HCT116 (cell line): ENCODE measurements around the gene BCO1. TPM values are rescaled to one million over a fixed set of nuclear protein-coding genes. Genes with fewer than 3 reads are reported as not detected.

ENCODE experiments used
- ATAC-seq: fragments of 200-7000 bp; cut with Tn5 transposase; 2 replicates; pipeline ENCODE4 v1.9.1; 2020; ENCODE audit warnings: mild to moderate bottlenecking, moderate library complexity
- BruUV-seq: library from RNA; stranded (reverse); fragments of 400-500 nt; replicated peaks from 2 replicates; lab custom pipeline; 2021; lab: Mats Ljungman, UMichigan
- CTCF ChIA-PET: fragments of 300-600 bp; sonication (Branson Sonifier 250); formaldehyde crosslinking; loops from one replicate; lab custom pipeline; 2021; ENCODE audit warnings: antibody characterized with exemption; lab: Charles Lee
- POLR2A ChIA-PET: fragments of 300-600, 350-600 bp; sonication (Branson Sonifier 250); formaldehyde crosslinking; loops from one replicate; lab custom pipeline; 2021; ENCODE audit warnings: antibody characterized with exemption; lab: Charles Lee
- RAD21 ChIA-PET, 2 experiments: fragments of 300-600 bp; sonication (Branson Sonifier 250); formaldehyde crosslinking; loops; one replicate each; lab custom pipeline; 2023; ENCODE audit warnings: low total read pairs in 2 of 2; ENCODE audit not compliant: uncharacterized antibody in 2 of 2, unreplicated experiment in 2 of 2, low non-redundant PET in 1 of 2; lab: Charles Lee
- DNase-seq: peaks from one replicate; pipeline ENCODE4 v3.0.0-alpha.2; 2010; ENCODE audit warnings: low read depth, low spot score
- H2AFZ ChIP-seq: fragments of 200-600 bp; shearing (Covaris generic), sonication (generic); 2 replicates; pipeline ENCODE4 v1.6.1; 2017; ENCODE audit warnings: low read depth, mixed run types, mixed read lengths, antibody characterized with exemption, low read length; ENCODE audit not compliant: poor library complexity, severe bottlenecking
- H3K27ac ChIP-seq: 2 replicates; pipeline ENCODE4 v1.5.1; 2012; ENCODE audit warnings: low read depth, low read length
- H3K27me3 ChIP-seq: fragments of 200-600 bp; sonication (generic); 2 replicates; pipeline ENCODE4 v1.6.1; 2016; ENCODE audit warnings: mixed run types, low read length, mixed read lengths; ENCODE audit not compliant: insufficient read depth
- H3K36me3 ChIP-seq, 2 experiments: fragments of 200-500 bp in 1 of 2; fragments of 200-600 bp in 1 of 2; sonication (Bioruptor generic) in 1 of 2; sonication (generic) in 1 of 2; 2 replicates each; pipeline versions ENCODE4 v1.5.1 to v1.6.1; 2014 to 2016; ENCODE audit warnings: low read length in 2 of 2, inconsistent platforms in 1 of 2, mixed read lengths in 1 of 2, mixed run types in 1 of 2; ENCODE audit not compliant: insufficient read depth in 2 of 2, control insufficient read depth in 1 of 2
- H3K4me1 ChIP-seq, 2 experiments: fragments of 200-600 bp in 1 of 2; sonication (generic) in 1 of 2; 2 replicates each; pipeline versions ENCODE4 v1.5.1 to v1.6.1; 2012 to 2017; ENCODE audit warnings: low read length in 2 of 2, inconsistent platforms in 1 of 2, mild to moderate bottlenecking in 1 of 2, mixed read lengths in 1 of 2, mixed run types in 1 of 2, moderate library complexity in 1 of 2; ENCODE audit not compliant: insufficient read depth in 2 of 2, control insufficient read depth in 1 of 2
- H3K4me2 ChIP-seq: fragments of 200-600 bp; sonication (generic); 2 replicates; pipeline ENCODE4 v1.6.1; 2017; ENCODE audit warnings: mixed run types, low read length, mixed read lengths
- H3K4me3 ChIP-seq, 2 experiments: fragments of 200-600 bp in 1 of 2; sonication (generic) in 1 of 2; replicated peaks in 1 of 2; 2 replicates each; pipeline ENCODE4 v1.5.1; 2011 to 2016; ENCODE audit warnings: low read length in 2 of 2, control low read depth in 1 of 2, low read depth in 1 of 2, mild to moderate bottlenecking in 1 of 2, mixed read lengths in 1 of 2, mixed run types in 1 of 2
- H3K79me2 ChIP-seq: fragments of 200-600 bp; sonication (generic); 2 replicates; pipeline ENCODE4 v1.6.1; 2017; ENCODE audit warnings: mild to moderate bottlenecking, mixed run types, low read length, moderate library complexity, mixed read lengths; ENCODE audit not compliant: insufficient read depth
- H3K9ac ChIP-seq: fragments of 200-600 bp; sonication (generic); 2 replicates; pipeline ENCODE4 v1.6.1; 2016; ENCODE audit warnings: low read length, mixed read lengths
- H3K9me2 ChIP-seq: fragments of 200-600 bp; sonication (generic), shearing (Covaris generic); 2 replicates; pipeline ENCODE4 v1.6.1; 2017; ENCODE audit warnings: mixed run types, mild to moderate bottlenecking, moderate library complexity; ENCODE audit not compliant: insufficient read depth
- H3K9me3 ChIP-seq, 2 experiments: fragments of 200-500 bp in 1 of 2; fragments of 200-600 bp in 1 of 2; sonication (Bioruptor generic) in 1 of 2; sonication (generic) in 1 of 2; 2 replicates each; pipeline ENCODE4 v1.6.1; 2014 to 2017; ENCODE audit warnings: low read length in 2 of 2, mixed read lengths in 2 of 2, inconsistent platforms in 1 of 2, low read depth in 1 of 2, mild to moderate bottlenecking in 1 of 2, mixed run types in 1 of 2, moderate library complexity in 1 of 2; ENCODE audit not compliant: control insufficient read depth in 1 of 2, insufficient read depth in 1 of 2
- H4K20me1 ChIP-seq: fragments of 200-600 bp; sonication (generic), shearing (Covaris generic); 2 replicates; pipeline ENCODE4 v1.6.1; 2017; ENCODE audit warnings: mixed run types, mild to moderate bottlenecking, moderate library complexity; ENCODE audit not compliant: insufficient read depth
- CBX3 ChIP-seq: IDR thresholded peaks from 2 replicates; pipeline ENCODE4 v1.6.1; 2012; ENCODE audit warnings: low read depth
- EGR1 ChIP-seq: IDR thresholded peaks from 2 replicates; pipeline ENCODE4 v1.6.1; 2012; ENCODE audit warnings: low read depth
- ELF1 ChIP-seq: IDR thresholded peaks from 2 replicates; pipeline ENCODE4 v1.6.1; 2012; ENCODE audit warnings: low read depth, borderline replicate concordance
- EZH2 ChIP-seq: fragments of 200-600 bp; sonication (generic); IDR thresholded peaks from 2 replicates; pipeline ENCODE4 v1.6.1; 2017; ENCODE audit warnings: antibody characterized with exemption, mixed run types
- EZH2phosphoT487 ChIP-seq: fragments of 200-600 bp; IDR thresholded peaks from 2 replicates; pipeline ENCODE4 v1.6.1; 2018; ENCODE audit warnings: antibody characterized with exemption, borderline replicate concordance
- POLR2A ChIP-seq: IDR thresholded peaks from 2 replicates; pipeline ENCODE4 v1.7.0; 2011; ENCODE audit warnings: borderline replicate concordance; ENCODE audit not compliant: insufficient read depth, insufficient read length; ENCODE audit errors: extremely low read depth
- intact Hi-C: fragments of 100-400 bp; cut with micrococcal nuclease; formaldehyde crosslinking; loops from 2 replicates; pipeline ENCODE4 v1.10.0; 2022
- total RNA-seq: library from RNA; stranded (reverse); gene quantifications from one replicate; pipeline ENCODE4 v1.2.1, GENCODE V29; 2021; ENCODE audit not compliant: unreplicated experiment
- TF ChIP-seq, protein P1 (sequence below), 3 experiments: fragments of 200-600 bp in 1 of 3; sonication (generic) in 1 of 3; IDR thresholded peaks in 2 of 3; conservative IDR thresholded peaks in 1 of 3; 2 replicates each; pipeline ENCODE4 v1.5.1; 2012 to 2017; ENCODE audit warnings: low read depth in 2 of 3, low read length in 2 of 3, antibody characterized with exemption in 1 of 3, borderline replicate concordance in 1 of 3, control low read depth in 1 of 3, mild to moderate bottlenecking in 1 of 3, mixed read lengths in 1 of 3, mixed run types in 1 of 3, moderate library complexity in 1 of 3; ENCODE audit not compliant: insufficient read depth in 1 of 3
- TF ChIP-seq, protein P2 (sequence below): IDR thresholded peaks from 2 replicates; pipeline ENCODE4 v1.6.1; 2012
- TF ChIP-seq, protein P3 (sequence below): IDR thresholded peaks from 2 replicates; pipeline ENCODE4 v1.6.1; 2011; ENCODE audit warnings: mild to moderate bottlenecking, low read length, moderate library complexity; ENCODE audit not compliant: insufficient replicate concordance; ENCODE audit errors: extremely low read depth
- TF ChIP-seq, protein P4 (sequence below): IDR thresholded peaks from 2 replicates; pipeline ENCODE4 v1.6.1; 2012

BCO1 gene
- total RNA-seq, 1 experiment from 2014 or later: not detected

DNA sequence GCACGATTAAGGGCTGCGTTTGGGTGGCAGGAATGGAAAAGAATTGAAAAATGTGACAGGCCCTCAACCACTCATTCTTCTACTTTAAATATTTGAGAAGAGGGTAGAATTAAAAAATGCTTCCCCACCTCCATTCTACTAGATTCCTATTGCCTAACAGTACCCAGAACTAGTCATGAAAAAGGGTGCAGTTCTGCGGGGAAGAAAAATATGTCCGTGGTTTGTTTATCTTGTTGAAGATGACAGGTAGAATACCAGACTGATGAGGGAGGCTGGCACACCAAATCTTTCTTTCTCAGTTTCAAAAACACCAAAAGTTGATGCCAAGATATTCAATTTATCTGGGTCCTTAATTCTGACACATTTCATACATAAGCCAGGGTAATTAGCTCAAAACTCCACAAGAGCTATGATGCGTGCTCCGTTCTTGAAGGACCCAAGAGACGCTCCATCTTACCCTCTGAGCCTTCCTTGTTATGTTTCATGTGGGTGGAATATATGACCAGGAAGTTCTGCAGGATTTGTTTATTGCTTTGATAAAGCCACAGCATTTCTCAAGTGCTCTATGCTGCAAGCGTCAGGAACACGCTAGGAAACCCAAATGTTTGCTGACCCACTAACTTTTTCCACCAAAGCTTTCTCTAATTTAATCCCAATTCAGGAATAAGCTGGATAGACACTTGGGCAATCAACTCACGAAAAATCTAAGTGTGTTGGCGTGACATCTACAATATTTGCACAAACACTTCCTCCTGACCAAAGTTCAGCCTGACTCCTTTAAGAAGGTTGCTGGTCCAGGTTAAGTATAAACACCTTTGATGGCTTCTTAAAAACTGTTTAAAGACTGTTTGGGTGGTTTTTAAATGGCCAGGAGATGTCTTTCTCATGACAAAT is 55.7 kb downstream of the BCO1 start:
- CTCF ChIA-PET: no interaction called here
- Histone ChIP-seq H3K4me3 (no peak overlapping the region), H2AFZ (no peak overlapping the region), H3K27ac (no peak overlapping the region), H3K4me2 (no peak overlapping the region), H3K9me3 (no peaks in the 10 kb centered on the region), H3K4me1 (no peaks in the 10 kb centered on the region), H3K27me3 (no peaks in the 10 kb centered on the region; the same call in 1 of the 2 replicates), H4K20me1 (no peaks in the 10 kb centered on the region), H3K9ac (no peak overlapping the region), H3K79me2 (no peaks in the 10 kb centered on the region), H3K36me3 (no peaks in the 10 kb centered on the region), H3K9me2 (no peaks in the 10 kb centered on the region)
- ATAC-seq (no peak), DNase-seq (no peak)
- TF ChIP-seq POLR2A: no peak
- POLR2A ChIA-PET: no interaction called here
- intact Hi-C loops: no loop called here
- no TSS peak for BruUV-seq
- RAD21 ChIA-PET: no interaction called here

DNA sequence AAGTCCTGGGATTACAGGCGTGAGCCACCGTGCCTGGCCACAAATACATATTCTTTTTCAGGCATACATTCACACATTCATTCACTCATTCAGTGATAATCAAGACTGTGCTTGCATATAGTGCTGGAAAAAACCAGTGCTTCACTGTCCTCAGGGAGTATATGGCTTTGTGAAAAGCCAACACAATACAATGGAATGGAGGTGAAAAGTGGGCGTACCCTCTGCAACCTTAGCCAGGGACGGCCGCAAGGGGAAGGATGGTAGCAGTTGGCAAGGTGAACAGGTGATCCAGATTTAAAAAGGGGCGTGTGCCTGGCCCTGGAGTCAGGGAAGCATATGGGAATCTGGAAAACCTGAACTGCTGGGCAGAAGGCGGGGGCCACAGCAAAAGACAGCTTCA is 58.1 kb downstream of the BCO1 start:
- Histone ChIP-seq H3K9ac (no peak overlapping the region), H3K9me2 (no peaks in the 10 kb centered on the region), H3K79me2 (no peaks in the 10 kb centered on the region), H3K27ac (no peak overlapping the region), H2AFZ (no peak overlapping the region), H3K9me3 (no peaks in the 10 kb centered on the region), H3K4me3 (no peak overlapping the region), H3K36me3 (no peaks in the 10 kb centered on the region), H3K4me2 (no peak overlapping the region), H3K27me3 (no peaks in the 10 kb centered on the region; the same call in 1 of the 2 replicates), H4K20me1 (no peaks in the 10 kb centered on the region), H3K4me1 (no peaks in the 10 kb centered on the region)
- ChIA-PET POLR2A (interaction anchor here (0.6 kb wide), 1 partner anchor 179 kb away, joined by 3 read pairs; no protein-coding TSS in a partner anchor), CTCF (no interaction called here), RAD21 (no interaction called here)
- ATAC-seq: peak; percentile 40; the same call in 1 of the 2 replicates
- no peak for DNase-seq
- intact Hi-C loops: no loop called here
- BruUV-seq: no TSS peak
- TF ChIP-seq, protein P1, sequence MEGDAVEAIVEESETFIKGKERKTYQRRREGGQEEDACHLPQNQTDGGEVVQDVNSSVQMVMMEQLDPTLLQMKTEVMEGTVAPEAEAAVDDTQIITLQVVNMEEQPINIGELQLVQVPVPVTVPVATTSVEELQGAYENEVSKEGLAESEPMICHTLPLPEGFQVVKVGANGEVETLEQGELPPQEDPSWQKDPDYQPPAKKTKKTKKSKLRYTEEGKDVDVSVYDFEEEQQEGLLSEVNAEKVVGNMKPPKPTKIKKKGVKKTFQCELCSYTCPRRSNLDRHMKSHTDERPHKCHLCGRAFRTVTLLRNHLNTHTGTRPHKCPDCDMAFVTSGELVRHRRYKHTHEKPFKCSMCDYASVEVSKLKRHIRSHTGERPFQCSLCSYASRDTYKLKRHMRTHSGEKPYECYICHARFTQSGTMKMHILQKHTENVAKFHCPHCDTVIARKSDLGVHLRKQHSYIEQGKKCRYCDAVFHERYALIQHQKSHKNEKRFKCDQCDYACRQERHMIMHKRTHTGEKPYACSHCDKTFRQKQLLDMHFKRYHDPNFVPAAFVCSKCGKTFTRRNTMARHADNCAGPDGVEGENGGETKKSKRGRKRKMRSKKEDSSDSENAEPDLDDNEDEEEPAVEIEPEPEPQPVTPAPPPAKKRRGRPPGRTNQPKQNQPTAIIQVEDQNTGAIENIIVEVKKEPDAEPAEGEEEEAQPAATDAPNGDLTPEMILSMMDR (IDR thresholded peaks at IDR 0.05 in 2 of 3, conservative IDR thresholded peaks at IDR 0.05 in 1 of 3; ENCODE audit: borderline replicate concordance in 1 of 3, insufficient read depth in 1 of 3, low read depth in 2 of 3, low read length in 2 of 3): no peak
- TF ChIP-seq EGR1 (no peak), EZH2 (no peak), CBX3 (no peak), ELF1 (no peak), EZH2phosphoT487 (no peak)
- TF ChIP-seq, protein P2, sequence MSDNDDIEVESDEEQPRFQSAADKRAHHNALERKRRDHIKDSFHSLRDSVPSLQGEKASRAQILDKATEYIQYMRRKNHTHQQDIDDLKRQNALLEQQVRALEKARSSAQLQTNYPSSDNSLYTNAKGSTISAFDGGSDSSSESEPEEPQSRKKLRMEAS: no peak
- TF ChIP-seq, protein P3, sequence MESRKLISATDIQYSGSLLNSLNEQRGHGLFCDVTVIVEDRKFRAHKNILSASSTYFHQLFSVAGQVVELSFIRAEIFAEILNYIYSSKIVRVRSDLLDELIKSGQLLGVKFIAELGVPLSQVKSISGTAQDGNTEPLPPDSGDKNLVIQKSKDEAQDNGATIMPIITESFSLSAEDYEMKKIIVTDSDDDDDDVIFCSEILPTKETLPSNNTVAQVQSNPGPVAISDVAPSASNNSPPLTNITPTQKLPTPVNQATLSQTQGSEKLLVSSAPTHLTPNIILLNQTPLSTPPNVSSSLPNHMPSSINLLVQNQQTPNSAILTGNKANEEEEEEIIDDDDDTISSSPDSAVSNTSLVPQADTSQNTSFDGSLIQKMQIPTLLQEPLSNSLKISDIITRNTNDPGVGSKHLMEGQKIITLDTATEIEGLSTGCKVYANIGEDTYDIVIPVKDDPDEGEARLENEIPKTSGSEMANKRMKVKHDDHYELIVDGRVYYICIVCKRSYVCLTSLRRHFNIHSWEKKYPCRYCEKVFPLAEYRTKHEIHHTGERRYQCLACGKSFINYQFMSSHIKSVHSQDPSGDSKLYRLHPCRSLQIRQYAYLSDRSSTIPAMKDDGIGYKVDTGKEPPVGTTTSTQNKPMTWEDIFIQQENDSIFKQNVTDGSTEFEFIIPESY: no peak
- TF ChIP-seq, protein P4, sequence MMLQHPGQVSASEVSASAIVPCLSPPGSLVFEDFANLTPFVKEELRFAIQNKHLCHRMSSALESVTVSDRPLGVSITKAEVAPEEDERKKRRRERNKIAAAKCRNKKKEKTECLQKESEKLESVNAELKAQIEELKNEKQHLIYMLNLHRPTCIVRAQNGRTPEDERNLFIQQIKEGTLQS: no peak
